Measurements from ENCODE around the gene SUOX. TPM values are rescaled to one million over a fixed set of nuclear protein-coding genes. Genes with fewer than 3 reads are reported as not detected.

The SUOX gene
- total and polyA plus RNA-seq, 3 donors from 2014 or later, result 9.5 to 14.3 (median 14.1) TPM

- WGBS, 2 donors, result 77 to 85% methylated on average over 6 of the region's 6 CpGs
- H3K27ac ChIP-seq, result peak overlapping the region in 1 of 2 donors; percentile 32
- peak; percentile 57 for DNase-seq
These were observed 32.7 kb downstream of the SUOX start for GRCh38 chr12:56029666-56030293.

DNA sequence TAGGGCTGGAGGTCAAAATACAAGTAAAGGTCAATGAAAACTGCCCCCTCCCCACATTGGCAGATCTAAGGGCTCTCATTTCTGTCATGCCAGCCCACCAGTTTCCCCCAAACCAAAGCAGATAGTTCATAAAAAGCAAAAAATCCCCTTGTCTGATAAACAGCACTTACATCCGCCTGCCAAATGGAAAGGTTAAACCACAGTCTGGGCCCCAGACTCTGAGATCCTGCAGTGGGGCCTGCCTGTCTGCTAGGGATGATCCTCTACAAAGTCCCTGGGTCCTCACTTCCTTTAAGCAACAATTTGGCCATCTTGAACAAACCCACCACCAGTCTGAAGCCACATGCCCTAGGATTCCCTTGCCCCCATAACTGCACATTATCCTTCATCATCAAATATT, 34.9 kb downstream of the SUOX start:
- no peak for DNase-seq
- no peaks in the 10 kb centered on the region for H3K4me1 ChIP-seq
- 96 to 100% methylated on average over 1 of the region's 1 CpG for WGBS, 2 donors
- no peak overlapping the region for H3K27ac ChIP-seq
- TF ChIP-seq POLR2A (IDR thresholded peaks at IDR 0.05), result no peak
- TF ChIP-seq, protein P1, sequence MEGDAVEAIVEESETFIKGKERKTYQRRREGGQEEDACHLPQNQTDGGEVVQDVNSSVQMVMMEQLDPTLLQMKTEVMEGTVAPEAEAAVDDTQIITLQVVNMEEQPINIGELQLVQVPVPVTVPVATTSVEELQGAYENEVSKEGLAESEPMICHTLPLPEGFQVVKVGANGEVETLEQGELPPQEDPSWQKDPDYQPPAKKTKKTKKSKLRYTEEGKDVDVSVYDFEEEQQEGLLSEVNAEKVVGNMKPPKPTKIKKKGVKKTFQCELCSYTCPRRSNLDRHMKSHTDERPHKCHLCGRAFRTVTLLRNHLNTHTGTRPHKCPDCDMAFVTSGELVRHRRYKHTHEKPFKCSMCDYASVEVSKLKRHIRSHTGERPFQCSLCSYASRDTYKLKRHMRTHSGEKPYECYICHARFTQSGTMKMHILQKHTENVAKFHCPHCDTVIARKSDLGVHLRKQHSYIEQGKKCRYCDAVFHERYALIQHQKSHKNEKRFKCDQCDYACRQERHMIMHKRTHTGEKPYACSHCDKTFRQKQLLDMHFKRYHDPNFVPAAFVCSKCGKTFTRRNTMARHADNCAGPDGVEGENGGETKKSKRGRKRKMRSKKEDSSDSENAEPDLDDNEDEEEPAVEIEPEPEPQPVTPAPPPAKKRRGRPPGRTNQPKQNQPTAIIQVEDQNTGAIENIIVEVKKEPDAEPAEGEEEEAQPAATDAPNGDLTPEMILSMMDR (IDR thresholded peaks at IDR 0.05), result no peak
- no peaks in the 10 kb centered on the region for H3K9me3 ChIP-seq
- no peaks in the 10 kb centered on the region for H3K27me3 ChIP-seq
- no peak overlapping the region for H3K4me3 ChIP-seq
- no peaks in the 10 kb centered on the region for H3K36me3 ChIP-seq (ENCODE audit: low read depth, missing control alignments)
- intact Hi-C loops (cut with DNase I; ENCODE audit: low total_unique reads), result no loop called here

More at GRCh38 chr12:56029666-56030293, 32.7 kb downstream of the SUOX start:
- H3K4me3 ChIP-seq, result no peak overlapping the region
- intact Hi-C loops (cut with DNase I; ENCODE audit: low total_unique reads), result no loop called here
- no peaks in the 10 kb centered on the region for H3K27me3 ChIP-seq
- H3K9me3 ChIP-seq, result no peaks in the 10 kb centered on the region
- no peaks in the 10 kb centered on the region for H3K4me1 ChIP-seq
- H3K36me3 ChIP-seq (ENCODE audit: low read depth, missing control alignments), result no peaks in the 10 kb centered on the region
- TF ChIP-seq, protein P1 (IDR thresholded peaks at IDR 0.05), result peak; percentile 57 to 72 (median 64)
- TF ChIP-seq POLR2A (IDR thresholded peaks at IDR 0.05), result no peak

GRCh38 chr12:56034586-56035332, 37.7 kb downstream of the SUOX start:
- Histone ChIP-seq H3K9me3 (no peaks in the 10 kb centered on the region), H3K4me1 (peaks cover 3% of the 10 kb centered on the region), H3K27me3 (no peaks in the 10 kb centered on the region), H3K4me3 (no peak overlapping the region), H3K36me3 (ENCODE audit: low read depth, missing control alignments) (no peaks in the 10 kb centered on the region), H3K27ac (no peak overlapping the region)
- WGBS, 2 donors, result 81 to 89% methylated on average over 12 to 21 of the region's 21 CpGs
- no peak for DNase-seq
- intact Hi-C loops (cut with DNase I; ENCODE audit: low total_unique reads), result no loop called here
- no peak for TF ChIP-seq POLR2A (IDR thresholded peaks at IDR 0.05)
- TF ChIP-seq, protein P1 (IDR thresholded peaks at IDR 0.05), result no peak

DNA sequence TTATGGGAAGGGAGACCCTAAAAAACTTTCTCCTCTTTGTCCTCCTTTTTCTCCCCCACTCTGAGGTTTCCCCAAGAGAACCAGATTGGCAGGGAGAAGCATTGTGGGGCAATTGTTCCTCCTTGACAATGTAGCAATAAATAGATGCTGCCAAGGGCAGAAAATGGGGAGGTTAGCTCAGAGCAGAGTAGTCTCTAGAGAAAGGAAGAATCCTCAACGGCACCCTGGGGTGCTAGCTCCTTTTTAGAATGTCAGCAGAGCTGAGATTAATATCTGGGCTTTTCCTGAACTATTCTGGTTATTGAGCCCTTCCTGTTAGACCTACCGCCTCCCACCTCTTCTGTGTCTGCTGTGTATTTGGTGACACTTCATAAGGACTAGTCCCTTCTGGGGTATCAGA, 40.1 kb downstream of the SUOX start:
- WGBS, 2 donors, result 69 to 73% methylated on average over 2 of the region's 2 CpGs
- intact Hi-C loops (cut with DNase I; ENCODE audit: low total_unique reads), result no loop called here
- H3K36me3 ChIP-seq (ENCODE audit: low read depth, missing control alignments), result no peaks in the 10 kb centered on the region

More for the DNA sequence above, 40.1 kb downstream of the SUOX start:
- TF ChIP-seq POLR2A (IDR thresholded peaks at IDR 0.05), result no peak
- TF ChIP-seq, protein P1 (IDR thresholded peaks at IDR 0.05), result no peak
- Histone ChIP-seq H3K27me3 (no peaks in the 10 kb centered on the region), H3K4me3 (no peak overlapping the region), H3K9me3 (no peaks in the 10 kb centered on the region), H3K4me1 (peaks cover 3% of the 10 kb centered on the region), H3K27ac (no peak overlapping the region)
- no peak for DNase-seq
